Gastroesophageal sphincter (tissue), 4 donors: ENCODE data around the gene BAG5. TPM values are rescaled to one million over a fixed set of nuclear protein-coding genes. Genes with fewer than 3 reads are reported as not detected.

Experiments used
- ATAC-seq: fragments of 150-250 bp; one replicate; pipeline ENCODE4 v1.9.1; 2016; ENCODE audit warnings: mild to moderate bottlenecking, moderate library complexity
- H3K27ac ChIP-seq, 4 donors: fragments of 200-600 bp; sonication (generic) in 3 of 4; 1 replicate in 3 of 4; 2 replicates in 1 of 4; pipeline ENCODE4 v1.5.1; 2016 to 2019
- H3K27me3 ChIP-seq: fragments of 200-600 bp; sonication (generic); one replicate; pipeline ENCODE4 v1.5.1; 2019
- H3K36me3 ChIP-seq, 2 donors: fragments of 200-600 bp; sonication (generic); one replicate each; pipeline ENCODE4 v1.5.1; 2019; ENCODE audit warnings: control low read depth in 1 of 2
- H3K4me1 ChIP-seq, 3 donors: fragments of 200-600 bp; sonication (generic); 1 replicate in 2 of 3; 2 replicates in 1 of 3; pipeline ENCODE4 v1.5.1; 2016 to 2019; ENCODE audit warnings: control low read depth in 2 of 3
- H3K4me3 ChIP-seq, 2 donors: fragments of 200-600 bp; sonication (generic); one replicate each; pipeline ENCODE4 v1.5.1; 2019; ENCODE audit warnings: mild to moderate bottlenecking in 1 of 2, moderate library complexity in 1 of 2
- H3K9me3 ChIP-seq, 3 donors: fragments of 200-600 bp; sonication (generic); one replicate each; pipeline ENCODE4 v1.5.1; 2017 to 2019; ENCODE audit warnings: control low read depth in 2 of 3
- EP300 ChIP-seq: sonication (generic); formaldehyde crosslinking; IDR thresholded peaks from one replicate; pipeline ENCODE4 v1.6.1; 2017; ENCODE audit warnings: antibody characterized with exemption, mild to moderate bottlenecking
- POLR2A ChIP-seq, 2 donors: fragments of 450-650 bp; IDR thresholded peaks; one replicate each; pipeline ENCODE4 v1.6.1; 2017; ENCODE audit warnings: antibody characterized with exemption in 2 of 2, mild to moderate bottlenecking in 2 of 2, moderate library complexity in 1 of 2
- POLR2AphosphoS5 ChIP-seq: sonication (generic); formaldehyde crosslinking; IDR thresholded peaks from one replicate; pipeline ENCODE4 v1.6.1; 2017; ENCODE audit warnings: antibody characterized with exemption
- WGBS, 2 donors: methylation state at CpG; one replicate each; pipeline ENCODE4 v1.1.5; 2018; ENCODE audit warnings: low coverage in 1 of 2; 5-methylcytosine and 5-hydroxymethylcytosine counted together
- total RNA-seq, 4 donors: library from RNA; depleted of rRNA; stranded (reverse); fragments of >200 nt; gene quantifications; one replicate each; pipeline ENCODE4 v1.1.0, GENCODE V29; 2016
- TF ChIP-seq, protein P1 (sequence below), 4 experiments: fragments of 200-600 bp in 2 of 4; fragments of 450-650 bp in 2 of 4; sonication (generic) in 1 of 4; IDR thresholded peaks; one replicate each; pipeline ENCODE4 v1.5.1; 2017 to 2019; ENCODE audit warnings: antibody characterized with exemption in 4 of 4, mild to moderate bottlenecking in 2 of 4, moderate library complexity in 2 of 4

The BAG5 gene
- total RNA-seq, 4 donors from 2014 or later = 31.1 to 41.3 (median 38.5) TPM

GRCh38 chr14:103532216-103533136, 30.0 kb downstream of the BAG5 start:
- peak overlapping the region; percentile 78 to 96 (median 94) for H3K27ac ChIP-seq
- H3K4me1 ChIP-seq = peaks cover 2 to 98% (median 64%) of the 10 kb centered on the region in 3 donors

DNA sequence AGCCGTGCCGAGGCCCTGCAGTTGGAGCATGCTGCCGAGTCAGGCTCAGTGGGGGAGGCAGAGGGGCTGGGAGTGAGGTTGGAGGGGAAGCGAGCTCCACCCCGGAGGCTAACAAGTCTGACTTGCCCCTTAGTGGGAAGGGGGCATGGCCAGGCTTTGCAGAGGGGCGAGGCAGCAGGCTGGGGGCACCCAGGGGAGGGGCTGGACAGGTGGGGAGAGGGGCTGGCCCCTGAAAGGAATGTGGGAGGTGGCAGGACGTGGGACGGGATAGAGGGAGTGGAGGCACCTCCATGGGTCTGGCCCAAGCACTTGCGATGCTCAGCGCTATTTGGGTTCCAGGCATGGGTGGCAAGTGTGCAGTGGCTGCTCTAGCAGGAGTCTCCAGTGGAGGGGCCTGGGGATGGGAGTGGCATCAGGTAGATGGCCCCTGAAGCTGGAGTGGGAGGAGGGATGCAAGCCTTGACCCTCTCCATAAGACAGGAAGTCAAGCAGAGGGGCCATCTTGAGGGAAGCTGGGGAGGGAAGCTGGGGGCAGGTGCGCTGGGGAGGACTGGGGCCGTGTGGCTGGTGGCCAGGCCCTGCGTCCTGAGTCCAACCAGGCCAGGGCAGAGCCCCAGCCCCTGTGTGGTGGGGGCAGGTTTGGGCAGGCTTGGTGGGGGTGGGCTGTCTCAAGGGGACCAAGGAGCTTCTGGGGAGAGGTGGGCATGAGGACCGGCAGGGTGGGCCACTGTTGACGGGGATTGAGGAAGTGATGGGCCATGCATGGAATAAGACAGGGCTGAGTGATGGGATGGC, 30.8 kb downstream of the BAG5 start:
- Histone ChIP-seq H3K4me3 (no peak overlapping the region), H3K4me1 (peaks cover 2 to 97% (median 65%) of the 10 kb centered on the region in 3 donors), H3K27me3 (no peaks in the 10 kb centered on the region), H3K9me3 (no peaks in the 10 kb centered on the region), H3K27ac (peak overlapping the region in 3 of 4 donors; percentile 92 to 96 (median 96)), H3K36me3 (peaks cover 0 to 59% of the 10 kb centered on the region in 2 donors)
- 69 to 73% methylated on average over 3 to 8 of the region's 15 CpGs for WGBS, 2 donors
- no peak for ATAC-seq
- TF ChIP-seq EP300 = no peak
- TF ChIP-seq, protein P1, sequence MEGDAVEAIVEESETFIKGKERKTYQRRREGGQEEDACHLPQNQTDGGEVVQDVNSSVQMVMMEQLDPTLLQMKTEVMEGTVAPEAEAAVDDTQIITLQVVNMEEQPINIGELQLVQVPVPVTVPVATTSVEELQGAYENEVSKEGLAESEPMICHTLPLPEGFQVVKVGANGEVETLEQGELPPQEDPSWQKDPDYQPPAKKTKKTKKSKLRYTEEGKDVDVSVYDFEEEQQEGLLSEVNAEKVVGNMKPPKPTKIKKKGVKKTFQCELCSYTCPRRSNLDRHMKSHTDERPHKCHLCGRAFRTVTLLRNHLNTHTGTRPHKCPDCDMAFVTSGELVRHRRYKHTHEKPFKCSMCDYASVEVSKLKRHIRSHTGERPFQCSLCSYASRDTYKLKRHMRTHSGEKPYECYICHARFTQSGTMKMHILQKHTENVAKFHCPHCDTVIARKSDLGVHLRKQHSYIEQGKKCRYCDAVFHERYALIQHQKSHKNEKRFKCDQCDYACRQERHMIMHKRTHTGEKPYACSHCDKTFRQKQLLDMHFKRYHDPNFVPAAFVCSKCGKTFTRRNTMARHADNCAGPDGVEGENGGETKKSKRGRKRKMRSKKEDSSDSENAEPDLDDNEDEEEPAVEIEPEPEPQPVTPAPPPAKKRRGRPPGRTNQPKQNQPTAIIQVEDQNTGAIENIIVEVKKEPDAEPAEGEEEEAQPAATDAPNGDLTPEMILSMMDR (IDR thresholded peaks at IDR 0.05) = no peak
- TF ChIP-seq POLR2A (IDR thresholded peaks at IDR 0.05) = no peak

More at GRCh38 chr14:103532216-103533136, 30.0 kb downstream of the BAG5 start:
- no peak for TF ChIP-seq POLR2AphosphoS5
- no peak for TF ChIP-seq POLR2A (IDR thresholded peaks at IDR 0.05)
- no peak for TF ChIP-seq EP300
- TF ChIP-seq, protein P1 (IDR thresholded peaks at IDR 0.05) = peak in 1 of 4 experiments; percentile 16
- no CpG with 5 or more reads among the region's 32 CpGs for WGBS, 2 donors
- peak overlapping the region in 1 of 2 donors; percentile 45 for H3K4me3 ChIP-seq
- H3K27me3 ChIP-seq = no peaks in the 10 kb centered on the region
- peaks cover 0 to 59% of the 10 kb centered on the region in 2 donors for H3K36me3 ChIP-seq
- no peak for ATAC-seq
- no peaks in the 10 kb centered on the region for H3K9me3 ChIP-seq

DNA sequence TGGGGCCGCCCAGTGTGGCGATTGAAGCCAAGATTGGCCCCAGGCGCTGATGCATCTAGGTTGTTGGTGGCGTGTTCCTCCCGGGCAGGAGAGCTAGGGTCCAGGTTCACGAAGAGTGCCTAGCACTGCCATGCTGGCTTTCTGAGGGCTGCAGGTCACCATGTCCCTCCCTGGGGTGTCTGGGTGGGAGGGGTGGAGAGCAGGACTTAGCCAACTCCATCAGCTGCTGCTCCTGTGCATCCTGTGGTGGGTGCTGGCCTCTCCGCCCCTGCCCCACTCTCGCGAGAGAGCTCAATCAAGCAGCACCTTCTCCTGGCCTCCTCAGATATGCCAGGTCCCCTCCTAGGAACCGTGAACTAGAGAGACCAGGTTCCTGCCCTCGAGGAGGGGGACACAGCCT, 31.6 kb downstream of the BAG5 start:
- Histone ChIP-seq H3K27ac (peak overlapping the region in 3 of 4 donors; percentile 92 to 96 (median 96)), H3K4me3 (no peak overlapping the region), H3K27me3 (no peaks in the 10 kb centered on the region), H3K36me3 (peaks cover 0 to 55% of the 10 kb centered on the region in 2 donors), H3K4me1 (peaks cover 2 to 97% (median 65%) of the 10 kb centered on the region in 3 donors), H3K9me3 (no peaks in the 10 kb centered on the region)
- WGBS, 2 donors = 70% methylated on average over 2 of the region's 11 CpGs; no CpG with 5 or more reads in 1 of the 2 donors
- TF ChIP-seq POLR2A (IDR thresholded peaks at IDR 0.05) (no peak), EP300 (no peak), POLR2AphosphoS5 (no peak)
- TF ChIP-seq, protein P1 (IDR thresholded peaks at IDR 0.05) = no peak
- no peak for ATAC-seq

DNA sequence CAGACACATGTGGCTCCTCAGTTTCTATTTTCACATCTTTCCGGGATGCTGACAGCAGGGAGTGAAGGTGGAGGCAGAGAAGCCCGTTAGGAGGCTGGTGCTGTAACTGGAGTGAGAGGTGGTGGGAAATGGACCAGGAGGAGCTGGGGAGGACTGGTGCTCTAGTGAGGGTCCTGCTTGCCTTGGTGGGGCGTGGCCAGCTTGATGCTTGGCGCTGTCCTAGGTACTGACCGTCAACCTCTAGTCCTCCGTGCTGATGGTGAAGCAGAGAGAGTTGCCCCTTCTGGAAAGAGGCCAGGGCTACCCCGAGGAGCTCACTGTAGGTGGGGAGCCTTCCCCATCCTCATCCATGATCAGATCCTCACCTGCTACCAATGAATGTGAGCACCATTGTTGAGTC, 32.1 kb downstream of the BAG5 start:
- H3K4me3 ChIP-seq = no peak overlapping the region
- 43% methylated on average over 4 of the region's 7 CpGs; no CpG with 5 or more reads in 1 of the 2 donors for WGBS, 2 donors
- peaks cover 0 to 51% of the 10 kb centered on the region in 2 donors for H3K36me3 ChIP-seq
- no peak for ATAC-seq
- no peaks in the 10 kb centered on the region for H3K9me3 ChIP-seq
- TF ChIP-seq POLR2A (IDR thresholded peaks at IDR 0.05) (no peak), POLR2AphosphoS5 (no peak), EP300 (no peak)
- TF ChIP-seq, protein P1 (IDR thresholded peaks at IDR 0.05) = no peak
- H3K27me3 ChIP-seq = no peaks in the 10 kb centered on the region
- H3K4me1 ChIP-seq = peaks cover 2 to 92% (median 64%) of the 10 kb centered on the region in 3 donors
- peak overlapping the region in 3 of 4 donors; percentile 92 to 96 (median 96) for H3K27ac ChIP-seq
